Head of caudate nucleus (tissue), 42 donors: ENCODE data around the gene CTBP2.
A peak's percentile ranks its signal among the peaks of the same experiment; 100 is the strongest.

Experiments
- DNase-seq, 42 donors: peaks; one replicate each; pipeline versions ENCODE4 v3.0.0 to v3.0.0-alpha.2; 2020 to 2021; ENCODE audit warnings: mixed read lengths in 7 of 42
- intact Hi-C: fragments of 100-400 bp; cut with DNase I; formaldehyde crosslinking; loops from one replicate; pipeline ENCODE4 v1.15.0; 2022

Gene CTBP2

DNA sequence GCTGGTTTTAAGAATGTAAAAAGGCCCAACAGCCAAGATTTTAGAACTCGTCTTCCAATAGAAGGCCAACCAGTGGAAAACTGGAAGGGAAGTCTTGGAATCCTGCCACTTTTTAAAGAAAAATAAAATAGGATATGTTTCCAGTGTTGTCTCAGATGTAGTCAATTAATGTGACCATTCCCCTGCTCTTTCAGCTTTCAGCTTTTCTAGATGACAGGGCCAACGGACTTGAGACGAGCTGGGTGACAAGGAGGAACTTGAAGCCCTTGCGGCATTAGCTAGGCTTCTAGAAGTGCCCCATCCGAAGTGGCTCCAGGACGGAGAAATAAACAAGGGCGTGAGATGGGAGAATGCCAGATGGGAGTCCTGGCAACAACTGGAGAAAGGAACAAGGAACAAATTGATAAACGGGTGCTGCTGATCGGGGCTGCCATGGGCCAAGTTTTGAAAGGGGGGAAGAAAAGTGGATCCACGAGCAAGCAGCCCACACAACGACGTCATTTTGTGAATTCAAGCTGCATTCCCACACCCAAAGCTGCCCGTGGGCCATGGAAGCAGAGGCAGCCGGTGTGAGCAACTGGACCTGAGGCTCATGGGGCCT is 42.3 kb downstream of the CTBP2 start:
- peak in 28 of 42 donors; percentile 9 to 61 (median 40) for DNase-seq
- intact Hi-C loops = no loop called here

- peak in 1 of 42 donors; percentile 17 for DNase-seq
- intact Hi-C loops = no loop called here
These were observed 43.6 kb downstream of the CTBP2 start for GRCh38 chr10:125116652-125117310.

- DNase-seq = peak in 1 of 42 donors; percentile 25
- intact Hi-C loops = no loop called here
These were observed 44.2 kb downstream of the CTBP2 start for GRCh38 chr10:125116041-125116649.

- intact Hi-C loops = no loop called here
- peak in 1 of 42 donors; percentile 24 for DNase-seq
These were observed 45.0 kb downstream of the CTBP2 start for GRCh38 chr10:125115409-125115808.

GRCh38 chr10:125114761-125115391 is 45.5 kb downstream of the CTBP2 start:
- DNase-seq = peak in 1 of 42 donors; percentile 13
- intact Hi-C loops = no loop called here

- intact Hi-C loops = no loop called here
- DNase-seq = peak in 1 of 42 donors; percentile 18
These were observed 46.5 kb downstream of the CTBP2 start for GRCh38 chr10:125113691-125114371.

- intact Hi-C loops = no loop called here
- no peak for DNase-seq
These were observed 47.5 kb downstream of the CTBP2 start for GRCh38 chr10:125112697-125113494.

- intact Hi-C loops = no loop called here
- DNase-seq = no peak
These were observed 49.1 kb downstream of the CTBP2 start for GRCh38 chr10:125111118-125111727.

GRCh38 chr10:125107965-125108580 is 52.3 kb downstream of the CTBP2 start:
- DNase-seq = no peak

DNA sequence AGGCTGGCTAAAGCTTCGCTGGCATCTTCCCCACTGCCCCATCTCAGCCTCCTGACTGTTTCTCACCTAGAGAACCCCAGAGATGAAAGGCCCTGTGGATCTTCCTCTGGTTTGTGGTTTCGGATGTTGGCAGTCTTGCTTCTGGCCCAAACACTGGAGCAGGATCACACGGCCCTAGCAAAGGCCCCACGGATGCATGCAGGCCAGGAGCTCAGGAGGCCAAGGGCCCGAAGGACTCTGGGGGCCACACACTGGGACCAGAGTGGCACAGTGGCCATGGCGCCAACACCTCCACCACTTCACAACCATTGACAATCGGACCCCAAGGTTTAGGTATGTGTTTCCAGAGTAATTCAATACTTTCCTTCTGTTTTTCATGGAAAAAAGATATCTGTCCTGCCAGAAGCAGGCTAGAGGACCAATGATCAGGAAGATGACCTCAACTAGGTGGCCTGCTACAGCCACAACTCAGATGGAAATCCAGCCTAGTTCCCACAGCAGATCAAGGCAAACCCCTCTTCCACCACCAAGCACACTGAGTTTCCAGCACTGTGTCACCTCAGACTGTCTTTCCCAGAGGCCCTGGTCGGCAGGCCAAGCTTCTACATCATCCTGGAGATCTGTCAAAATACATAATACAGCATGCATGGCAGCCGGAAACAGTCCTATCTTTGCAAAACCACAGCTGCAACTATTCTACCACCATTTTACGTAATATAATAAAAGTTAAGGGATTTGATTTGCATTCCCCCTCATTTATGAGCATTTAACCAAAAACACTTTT is 53.0 kb downstream of the CTBP2 start:
- intact Hi-C loops = no loop called here
- no peak for DNase-seq

More at GRCh38 chr10:125107965-125108580, 52.3 kb downstream of the CTBP2 start:
- intact Hi-C loops = no loop called here

DNA sequence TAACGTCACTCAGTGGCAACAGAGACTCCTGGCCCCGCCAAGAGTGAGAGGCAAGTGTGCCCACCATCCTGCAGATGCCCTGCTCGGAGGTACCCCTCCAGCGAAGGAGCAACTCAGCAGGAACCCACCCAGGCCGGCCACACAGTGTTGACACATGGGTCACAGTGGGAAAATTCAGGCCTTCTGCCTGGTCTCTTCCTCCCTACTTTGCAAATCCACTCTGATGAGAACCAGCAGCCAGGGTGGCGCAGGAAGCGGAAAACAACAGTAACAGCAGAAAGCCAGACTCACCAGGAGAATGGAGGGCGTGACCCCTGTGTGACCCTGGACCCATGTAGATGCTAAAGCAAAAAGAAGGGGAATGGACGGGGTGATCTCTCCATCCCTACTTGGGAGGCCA is 53.8 kb downstream of the CTBP2 start:
- peak in 1 of 42 donors; percentile 15 for DNase-seq
- intact Hi-C loops = no loop called here

- DNase-seq = peak in 3 of 42 donors; percentile 20 to 22 (median 20)
- intact Hi-C loops = no loop called here
These were observed 54.6 kb downstream of the CTBP2 start for GRCh38 chr10:125105706-125106255.

DNA sequence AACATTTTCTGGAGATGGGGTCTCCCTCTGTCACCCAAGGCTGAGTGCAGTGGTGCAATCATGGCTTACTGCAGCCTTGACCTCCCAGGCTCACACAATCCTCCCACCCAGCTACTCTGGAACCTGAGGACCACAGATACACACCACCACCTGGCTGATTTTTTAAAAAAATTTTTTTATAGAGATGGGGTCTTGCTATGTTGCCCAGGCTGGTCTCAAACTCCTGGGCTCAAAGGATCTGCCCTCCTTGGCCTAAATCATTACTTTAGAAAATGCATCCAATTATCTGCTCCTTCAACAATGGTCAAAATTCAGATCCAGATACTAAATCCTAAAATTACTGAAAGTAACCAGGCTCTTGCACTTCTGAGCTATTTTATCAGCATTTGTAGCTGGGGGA is 55.2 kb downstream of the CTBP2 start:
- intact Hi-C loops = no loop called here
- DNase-seq = peak in 1 of 42 donors; percentile 15

DNA sequence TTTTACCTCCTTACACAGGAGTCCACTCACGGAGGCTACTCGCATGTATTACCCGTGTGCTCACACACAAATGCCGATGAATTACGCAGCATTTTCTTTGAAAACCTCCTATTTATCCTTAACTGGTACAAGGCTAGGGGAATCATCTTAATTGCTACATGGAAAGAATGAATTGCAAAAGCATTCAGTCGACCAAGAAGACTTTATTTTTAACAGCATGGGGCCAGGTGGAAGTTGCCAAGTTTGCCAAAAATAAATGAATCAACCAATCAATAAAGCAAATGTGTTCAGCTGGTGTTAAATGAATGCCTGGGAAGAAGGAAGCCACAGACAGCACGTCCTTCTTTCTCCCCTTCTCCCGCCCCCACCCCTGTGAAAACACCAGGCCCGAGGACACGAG is 55.8 kb downstream of the CTBP2 start:
- DNase-seq = peak in 1 of 42 donors; percentile 3
- intact Hi-C loops = no loop called here

GRCh38 chr10:125103924-125104323 is 56.4 kb downstream of the CTBP2 start:
- intact Hi-C loops = no loop called here
- DNase-seq = peak in 1 of 42 donors; percentile 34

DNA sequence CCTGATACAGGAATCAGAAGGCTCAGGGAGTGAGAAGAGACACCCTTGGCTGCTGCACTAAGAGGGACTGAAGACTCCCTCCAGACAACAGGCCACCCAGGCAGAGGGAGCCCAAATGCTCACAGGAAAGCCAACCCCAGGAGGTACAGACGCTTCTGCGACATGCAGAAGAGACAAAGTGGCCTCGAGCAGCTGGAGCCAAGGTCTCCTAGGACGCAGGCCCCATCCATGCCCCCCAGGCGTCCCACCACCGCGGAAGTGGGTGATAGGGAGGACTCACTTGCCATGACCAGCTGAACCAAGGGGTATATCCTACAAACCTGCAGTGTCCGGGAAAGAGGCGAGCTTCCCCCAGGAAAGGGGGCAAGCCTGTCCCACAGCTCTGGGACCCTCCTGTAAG is 56.9 kb downstream of the CTBP2 start:
- intact Hi-C loops = no loop called here
- DNase-seq = peak in 4 of 42 donors; percentile 3 to 15 (median 14)

GRCh38 chr10:125102821-125103220 is 57.5 kb downstream of the CTBP2 start:
- DNase-seq = peak in 4 of 42 donors; percentile 2 to 26 (median 8)
- intact Hi-C loops = no loop called here
